Head of caudate nucleus (tissue), 42 donors: ENCODE data around the gene PRR15.
A peak's percentile ranks its signal among the peaks of the same experiment; 100 is the strongest.

Experiments used
- DNase-seq, 42 donors: peaks; one replicate each; pipeline versions ENCODE4 v3.0.0 to v3.0.0-alpha.2; 2020 to 2021; ENCODE audit warnings: mixed read lengths in 7 of 42
- intact Hi-C: fragments of 100-400 bp; cut with DNase I; formaldehyde crosslinking; loops from one replicate; pipeline ENCODE4 v1.15.0; 2022

Gene PRR15

GRCh38 chr7:29565982-29566746 is 2.5 kb downstream of the PRR15 start:
- intact Hi-C loops, result no loop called here
- peak in 26 of 42 donors; percentile 4 to 56 (median 20) for DNase-seq

DNA sequence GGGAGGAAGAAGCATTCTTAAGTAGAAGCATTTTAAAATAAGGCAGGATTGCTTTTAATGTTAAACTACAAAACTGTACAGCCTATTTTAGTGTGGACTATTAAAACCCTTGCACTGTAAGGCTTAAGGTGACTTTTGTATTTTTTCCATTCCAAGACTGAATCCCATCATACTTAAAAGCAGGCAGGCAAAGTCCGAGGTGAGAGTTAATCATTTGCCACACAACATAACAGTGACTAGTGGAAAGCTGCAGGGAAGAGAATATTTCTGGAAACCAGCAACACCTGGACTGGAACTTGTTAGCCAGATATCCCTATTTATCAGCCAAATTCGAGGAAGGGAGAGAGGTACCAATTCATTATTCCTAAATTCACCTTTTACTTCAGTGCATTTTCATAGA is 3.5 kb downstream of the PRR15 start:
- no peak for DNase-seq
- intact Hi-C loops, result no loop called here

DNA sequence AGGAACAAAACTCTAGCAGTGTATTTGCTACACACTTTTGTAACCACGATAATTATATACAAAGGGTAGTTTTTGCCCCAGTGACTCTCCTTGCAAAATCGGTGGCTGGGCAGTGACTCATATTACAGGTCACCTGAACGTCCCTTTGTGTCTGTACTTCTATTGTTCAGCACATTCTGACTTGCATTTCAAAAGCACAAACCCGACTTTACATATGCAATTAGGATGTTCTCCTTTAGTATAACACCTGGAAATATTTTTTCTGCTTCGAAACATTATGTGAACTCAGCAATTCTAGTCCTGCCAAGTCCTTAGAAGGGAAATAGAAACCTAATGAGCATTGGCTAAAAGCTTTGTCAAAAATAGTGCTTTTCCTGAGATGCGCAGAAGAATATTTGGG is 6.0 kb downstream of the PRR15 start:
- DNase-seq, result no peak
- intact Hi-C loops, result no loop called here

GRCh38 chr7:29572558-29572957 is 8.9 kb downstream of the PRR15 start:
- intact Hi-C loops, result no loop called here
- no peak for DNase-seq

GRCh38 chr7:29573567-29573966 is 9.9 kb downstream of the PRR15 start:
- intact Hi-C loops, result no loop called here
- DNase-seq, result no peak

DNA sequence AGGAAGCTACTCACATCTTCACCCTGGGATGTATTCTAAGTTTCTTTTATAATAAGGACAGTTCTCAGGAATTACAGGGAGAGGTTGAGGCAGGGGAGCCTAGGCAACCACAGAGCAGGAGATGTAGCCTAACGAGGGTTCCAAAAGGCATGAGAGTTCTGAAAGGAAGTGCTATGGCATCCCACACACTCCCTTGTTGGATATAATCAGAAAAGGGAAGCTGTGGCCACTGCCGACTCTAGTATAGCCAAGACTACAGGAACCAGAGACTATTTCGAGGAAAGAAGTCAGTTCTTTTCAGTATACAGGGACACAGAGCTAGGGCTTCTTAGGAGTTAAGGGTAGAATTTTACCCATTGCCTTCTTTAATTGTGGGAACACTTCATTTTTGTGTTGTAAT is 11.0 kb downstream of the PRR15 start:
- intact Hi-C loops, result no loop called here
- DNase-seq, result no peak

DNA sequence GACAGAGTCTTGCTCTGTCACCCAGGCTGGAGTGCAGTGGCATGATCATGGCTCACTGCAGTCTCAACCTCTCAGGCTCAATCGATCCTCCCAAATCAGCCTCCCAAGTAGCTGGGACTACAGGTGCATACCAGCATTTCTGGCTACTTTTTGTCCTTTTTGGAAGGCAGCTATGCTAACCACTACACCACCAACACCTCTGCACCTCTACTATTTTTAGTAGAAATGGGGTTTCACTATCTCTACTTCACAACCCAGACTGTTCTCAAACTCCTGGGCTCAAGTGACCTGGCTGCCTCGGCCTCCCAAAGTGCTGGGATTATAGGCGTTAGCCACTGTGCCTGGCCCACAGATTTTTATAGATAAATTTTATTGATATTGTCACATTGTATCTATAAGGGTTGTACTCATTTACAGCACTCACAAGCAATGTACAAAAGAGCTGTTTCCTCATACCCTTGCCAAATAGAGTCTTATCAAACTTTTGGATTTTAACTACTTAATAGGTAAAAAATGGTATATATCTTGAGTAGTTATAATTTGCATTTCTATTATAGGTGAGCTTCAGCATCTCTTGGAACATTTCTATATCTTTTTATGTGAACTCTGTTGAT is 23.7 kb downstream of the PRR15 start:
- DNase-seq, result no peak
- intact Hi-C loops, result no loop called here

DNA sequence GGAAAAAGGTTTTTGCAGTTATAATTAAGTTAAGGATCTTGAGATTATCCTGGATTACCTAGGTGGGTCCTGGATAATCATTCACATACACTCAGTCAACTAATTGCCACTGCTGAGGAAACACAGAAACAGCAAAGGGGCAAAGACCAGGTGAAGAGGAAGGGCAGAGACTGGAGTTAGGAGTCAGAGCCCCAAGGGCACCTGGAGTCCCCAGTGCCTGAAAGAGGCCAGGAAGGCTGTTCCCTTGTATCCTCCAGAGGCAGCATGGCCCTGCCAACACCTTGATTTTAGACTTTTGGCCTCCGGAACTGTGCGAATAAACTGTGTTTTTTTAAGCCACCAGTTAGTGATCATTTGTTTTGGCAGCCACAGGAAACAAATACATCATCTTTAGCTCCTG is 24.6 kb downstream of the PRR15 start:
- intact Hi-C loops, result no loop called here
- no peak for DNase-seq

GRCh38 chr7:29588900-29589696 is 25.5 kb downstream of the PRR15 start:
- DNase-seq, result peak in 23 of 42 donors; percentile 4 to 72 (median 41)
- intact Hi-C loops, result no loop called here

- intact Hi-C loops, result no loop called here
- DNase-seq, result no peak
Observed at GRCh38 chr7:29592866-29593265, 29.2 kb downstream of the PRR15 start.

- intact Hi-C loops, result no loop called here
- DNase-seq, result no peak
Observed at GRCh38 chr7:29593459-29593858, 29.8 kb downstream of the PRR15 start.

DNA sequence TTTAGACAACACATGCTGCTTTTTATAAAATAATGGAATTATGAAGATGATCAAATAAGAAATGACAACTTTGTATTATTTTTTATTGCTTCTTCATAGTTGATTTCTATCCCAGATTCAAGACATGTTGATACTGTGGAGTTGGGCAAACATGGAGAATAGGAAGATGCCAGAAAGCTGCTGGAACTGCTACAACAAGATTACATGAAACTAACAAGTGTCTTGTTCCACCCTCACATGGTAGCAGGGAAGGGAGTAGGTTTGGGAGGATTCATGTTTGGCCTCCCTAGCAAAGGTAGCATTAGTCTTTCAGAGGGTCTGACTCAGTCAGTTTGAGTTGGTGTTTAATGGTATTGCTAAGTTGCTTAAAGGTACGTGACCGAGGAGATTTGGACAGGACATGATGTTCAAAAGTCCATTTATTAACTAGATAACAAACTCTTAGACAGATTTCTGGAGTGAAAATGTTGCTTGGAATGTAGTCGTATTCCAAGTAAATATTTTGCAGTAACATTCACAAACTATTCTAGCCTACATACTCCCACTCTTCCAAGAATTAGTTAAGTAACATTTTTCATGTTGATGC is 33.1 kb downstream of the PRR15 start:
- no peak for DNase-seq
- intact Hi-C loops, result no loop called here

DNA sequence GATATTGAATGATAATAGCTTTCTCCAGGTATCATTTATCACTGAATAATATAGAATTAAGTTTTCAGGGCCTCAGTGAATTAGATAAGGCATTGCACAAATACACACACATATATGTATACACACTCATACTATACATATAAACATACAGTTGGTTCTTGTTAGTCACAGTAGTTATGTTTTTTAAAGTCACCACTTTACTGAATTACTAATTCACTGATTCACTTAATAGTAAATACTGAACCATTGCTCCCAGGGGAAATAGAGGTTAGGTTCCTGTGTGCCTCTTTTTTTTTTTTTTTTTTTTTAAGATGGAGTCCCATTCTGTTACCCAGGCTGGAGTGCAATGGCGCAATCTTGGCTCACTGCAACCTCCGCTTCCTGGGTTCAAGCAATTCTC is 33.6 kb downstream of the PRR15 start:
- intact Hi-C loops, result no loop called here
- DNase-seq, result no peak

DNA sequence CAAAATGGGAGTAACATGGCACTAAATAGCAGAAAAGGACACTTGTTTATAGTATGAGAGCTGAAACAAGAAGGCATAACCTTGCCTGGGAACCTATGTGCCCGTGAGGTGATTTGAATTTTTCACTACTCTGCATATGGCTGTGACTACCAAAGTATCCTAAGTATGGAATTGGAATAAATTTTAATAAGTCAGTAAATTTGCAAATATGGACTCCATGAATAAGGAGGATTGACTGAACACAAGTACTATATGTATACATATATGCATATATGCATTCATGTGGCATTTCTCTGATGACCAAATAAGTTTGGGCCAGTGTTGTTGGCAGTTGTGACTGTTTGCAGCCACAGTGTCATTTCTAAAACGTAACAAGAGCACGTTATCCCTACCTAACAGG is 34.5 kb downstream of the PRR15 start:
- intact Hi-C loops, result no loop called here
- no peak for DNase-seq

DNA sequence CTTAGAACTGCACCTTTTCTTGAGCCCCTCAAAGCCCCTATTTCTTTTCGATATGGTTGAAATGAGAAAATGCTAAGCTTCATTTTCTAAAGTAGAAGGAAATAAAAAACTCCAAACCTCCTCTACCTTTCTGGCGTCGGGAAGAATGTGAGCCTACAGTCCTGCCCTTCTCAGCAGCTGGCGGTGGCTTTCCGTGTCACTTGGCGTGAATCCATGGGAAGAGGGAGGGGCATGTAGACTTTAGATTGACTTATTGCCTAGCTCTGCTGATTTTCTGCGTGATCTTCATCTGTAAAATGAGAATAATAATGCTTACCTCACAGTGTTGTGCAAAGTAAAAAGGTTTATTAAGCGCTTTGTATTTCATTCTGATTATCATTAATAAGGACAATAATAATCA is 35.0 kb downstream of the PRR15 start:
- intact Hi-C loops, result no loop called here
- no peak for DNase-seq

GRCh38 chr7:29599026-29599425 is 35.4 kb downstream of the PRR15 start:
- DNase-seq, result no peak
- intact Hi-C loops, result no loop called here

DNA sequence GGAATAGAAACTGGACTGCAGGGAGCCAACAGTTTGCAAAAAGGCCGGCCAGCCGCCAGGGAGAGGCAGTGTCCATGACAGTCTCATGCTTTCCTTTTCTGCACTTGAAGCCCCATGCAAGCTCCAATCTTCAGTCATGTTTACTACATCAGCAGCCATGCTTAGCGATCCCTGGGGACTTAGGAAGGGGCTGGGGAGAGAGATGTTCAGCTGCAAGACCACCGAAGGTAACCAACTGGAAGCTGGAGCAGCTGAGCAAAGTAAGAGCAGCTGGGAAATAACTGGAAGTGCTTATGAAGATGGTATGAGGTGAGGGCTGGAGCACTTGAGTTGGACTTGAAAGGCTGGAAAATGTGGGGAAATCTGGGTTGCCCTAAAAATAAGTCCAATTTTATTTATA is 37.0 kb downstream of the PRR15 start:
- intact Hi-C loops, result no loop called here
- DNase-seq, result no peak

DNA sequence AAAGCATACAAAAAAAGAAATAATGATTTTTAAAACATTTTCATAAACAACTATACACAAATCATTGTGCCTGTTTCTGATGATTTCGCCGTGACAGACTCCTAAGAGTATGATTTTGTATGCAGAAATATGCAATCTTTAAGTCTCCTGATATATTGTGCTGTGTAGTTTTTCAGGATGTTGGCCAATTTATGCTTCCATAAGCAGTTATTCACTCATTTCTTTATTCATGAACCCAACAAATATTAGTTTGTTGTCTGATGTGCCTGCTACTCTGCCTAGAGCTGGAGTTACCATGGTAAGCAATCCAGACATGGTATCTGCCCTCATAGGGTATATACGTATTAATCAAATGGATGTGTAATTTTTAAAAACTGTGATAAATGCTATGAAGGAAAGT is 40.4 kb downstream of the PRR15 start:
- DNase-seq, result no peak
- intact Hi-C loops, result no loop called here

- intact Hi-C loops, result no loop called here
- DNase-seq, result no peak
Observed at GRCh38 chr7:29604702-29605101, 41.1 kb downstream of the PRR15 start.

- intact Hi-C loops, result no loop called here
- no peak for DNase-seq
Observed at GRCh38 chr7:29605671-29606070, 42.0 kb downstream of the PRR15 start.
